ENCODE measurements around the gene LSM8. TPM values are rescaled to one million over a fixed set of nuclear protein-coding genes. Genes with fewer than 3 reads are reported as not detected.

LSM8 gene
- total and polyA plus RNA-seq, 2 of the 8 experiments (the other 6 are each of a cell fraction or from before 2014, with no cell fraction given) = 36.9 to 51.0 TPM

- no peak overlapping the region for H3K18ac ChIP-seq (ENCODE audit: extremely low read depth, low read length)
- no peak overlapping the region for H3K4me2 ChIP-seq (ENCODE audit: insufficient read depth in 1 of 2, low read depth in 2 of 2, low read length in 2 of 2)
- H2AK5ac ChIP-seq (ENCODE audit: low read depth, low read length) = no peak overlapping the region
- no peak for FAIRE-seq
- H3K4me3 ChIP-seq (ENCODE audit: extremely low read depth in 1 of 4, insufficient read depth in 2 of 4, low read depth in 3 of 4, low read length in 4 of 4) = no peak overlapping the region
- H3K4me1 ChIP-seq (replicated peaks in 1 of 4; ENCODE audit: control insufficient read depth in 3 of 4, insufficient read depth in 4 of 4, low read length in 3 of 4) = no peaks in the 10 kb centered on the region
- H3K14ac ChIP-seq (ENCODE audit: insufficient read length) = no peak overlapping the region
- no peaks in the 10 kb centered on the region for H3K36me3 ChIP-seq (ENCODE audit: control insufficient read depth in 2 of 4, insufficient read depth in 4 of 4, low read length in 3 of 4)
- ChIA-PET CTCF (ENCODE audit: partially characterized antibody) (no interaction called here), POLR2A (ENCODE audit: partially characterized antibody) (no interaction called here)
- no peak overlapping the region for H4K8ac ChIP-seq (ENCODE audit: extremely low read depth, insufficient read depth, low read length)
- peak in 1 of 2 experiments; percentile 52 for DNase-seq (ENCODE audit: low read depth in 1 of 2, low spot score in 2 of 2)
- H3K23ac ChIP-seq (ENCODE audit: insufficient read length) = no peak overlapping the region
- H2BK12ac ChIP-seq (ENCODE audit: low read depth, low read length) = no peak overlapping the region
- no peaks in the 10 kb centered on the region for H4K20me1 ChIP-seq (replicated peaks in 1 of 2; ENCODE audit: control insufficient read depth in 1 of 2, insufficient read depth in 2 of 2, low read length in 2 of 2)
- no peaks in the 10 kb centered on the region for H3K79me1 ChIP-seq (ENCODE audit: low read depth, low read length)
- H3K56ac ChIP-seq (replicated peaks; ENCODE audit: insufficient read length, low read depth, low read length) = no peak overlapping the region
- H2BK20ac ChIP-seq (ENCODE audit: low read length) = no peak overlapping the region
- no peak overlapping the region for H2AFZ ChIP-seq (ENCODE audit: low read length)
- no peaks in the 10 kb centered on the region for H3K23me2 ChIP-seq (ENCODE audit: low read depth, low read length)
- no peak overlapping the region for H2BK120ac ChIP-seq (replicated peaks; ENCODE audit: low read depth, low read length)
- no peak overlapping the region for H3K27ac ChIP-seq (ENCODE audit: low read depth, low read length)
- no peak overlapping the region for H3K9ac ChIP-seq (replicated peaks in 1 of 4; ENCODE audit: extremely low read depth in 1 of 4, low read depth in 3 of 4, low read length in 3 of 4)
- no peak overlapping the region for H4K5ac ChIP-seq (ENCODE audit: insufficient read length, low read depth, low read length)
- H3K9me3 ChIP-seq (ENCODE audit: insufficient read depth in 2 of 2, low read depth in 1 of 2, low read length in 1 of 2) = no peaks in the 10 kb centered on the region
- no peaks in the 10 kb centered on the region for H3K79me2 ChIP-seq (ENCODE audit: control insufficient read depth in 1 of 2, insufficient read depth in 2 of 2, low read length in 2 of 2)
- no peak overlapping the region for H2BK5ac ChIP-seq (ENCODE audit: low read depth, low read length)
- H4K91ac ChIP-seq (replicated peaks; ENCODE audit: insufficient read length, low read length) = no peak overlapping the region
- no peak overlapping the region for H3K4ac ChIP-seq (replicated peaks; ENCODE audit: insufficient read length, low read depth, low read length)
- WGBS, 2 experiments (ENCODE audit: extremely low coverage in 1 of 2, insufficient coverage in 1 of 2, insufficient read length in 1 of 2, insufficient replicate concordance in 2 of 2, low coverage in 1 of 2, low lambda C conversion rate in 2 of 2, missing lambda C conversion rate in 1 of 2) = 87% methylated on average over 3 of the region's 3 CpGs; no CpG with 5 or more reads in 1 of the 2 experiments
- H3K27me3 ChIP-seq (replicated peaks in 1 of 4; ENCODE audit: control insufficient read depth in 3 of 4, extremely low read depth in 1 of 4, insufficient read depth in 3 of 4, low read length in 3 of 4) = no peaks in the 10 kb centered on the region
- no peak overlapping the region for H2BK15ac ChIP-seq (ENCODE audit: low read length)
- TF ChIP-seq SUZ12 (IDR thresholded peaks at IDR 0.05; ENCODE audit: low read length) (no peak), SP4 (IDR thresholded peaks at IDR 0.05; ENCODE audit: low read length) (no peak), CTCF (IDR thresholded peaks at IDR 0.05; ENCODE audit: control extremely low read depth in 1 of 3, insufficient read depth in 1 of 3, low read depth in 1 of 3, low read length in 3 of 3) (no peak), HDAC6 (IDR thresholded peaks at IDR 0.05; ENCODE audit: low read depth, low read length) (no peak), CBX8 (IDR thresholded peaks at IDR 0.05; ENCODE audit: borderline replicate concordance, low read depth, low read length) (no peak), TCF12 (IDR thresholded peaks at IDR 0.05; ENCODE audit: low read depth, low read length) (no peak), YY1 (IDR thresholded peaks at IDR 0.05; ENCODE audit: low read depth, low read length) (no peak), FOSL1 (IDR thresholded peaks at IDR 0.05; ENCODE audit: insufficient read depth, low read depth, low read length) (no peak), KDM1A (IDR thresholded peaks at IDR 0.05; ENCODE audit: borderline replicate concordance, low read length) (no peak), HDAC2 (IDR thresholded peaks at IDR 0.05; ENCODE audit: borderline replicate concordance in 1 of 2, low read depth in 2 of 2, low read length in 2 of 2) (no peak), TEAD4 (IDR thresholded peaks at IDR 0.05; ENCODE audit: low read depth, low read length) (no peak)
- TF ChIP-seq, protein P1, sequence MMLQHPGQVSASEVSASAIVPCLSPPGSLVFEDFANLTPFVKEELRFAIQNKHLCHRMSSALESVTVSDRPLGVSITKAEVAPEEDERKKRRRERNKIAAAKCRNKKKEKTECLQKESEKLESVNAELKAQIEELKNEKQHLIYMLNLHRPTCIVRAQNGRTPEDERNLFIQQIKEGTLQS (IDR thresholded peaks at IDR 0.05; ENCODE audit: insufficient read depth, low read depth, low read length) = no peak
Observed at GRCh38 chr7:118239014-118239413, 55.0 kb downstream of the LSM8 start.

Data from H1 (cell line).